H1 (cell line): ENCODE results near the gene HDAC9. TPM values are rescaled to one million over a fixed set of nuclear protein-coding genes. Genes with fewer than 3 reads are reported as not detected.

Source experiments
- KDM1A ChIP-seq: fragments of 200-600, 300-600 bp; sonication (generic); IDR thresholded peaks from 2 replicates; pipeline ENCODE4 v1.7.1; 2016; ENCODE audit warnings: mild to moderate bottlenecking, low read length, borderline replicate concordance
- RAD21 ChIP-seq, 2 experiments: IDR thresholded peaks in 1 of 2; conservative IDR thresholded peaks in 1 of 2; 2 replicates each; pipeline ENCODE4 v1.6.1; 2011; ENCODE audit warnings: low read depth in 2 of 2, low read length in 2 of 2, improper control_type of control experiment in 1 of 2, inconsistent platforms in 1 of 2, mild to moderate bottlenecking in 1 of 2, moderate library complexity in 1 of 2
- polyA plus RNA-seq, 7 experiments: library from polyadenylated mRNA; depleted of rRNA in 3 of 7; stranded (reverse) in 5 of 7; unstranded in 2 of 7; fragments of >200 nt in 5 of 7; fragments of 200-250 nt in 2 of 7; gene quantifications; 1 replicate in 5 of 7; 2 replicates in 1 of 7; 4 replicates in 1 of 7; pipeline versions ENCODE4 v1.2.1 to v1.2.3, GENCODE V29; 2011 to 2013; ENCODE audit warnings: missing spikeins in 2 of 7, mixed read lengths in 2 of 7
- total RNA-seq: library from RNA; stranded (reverse); fragmentation: NEBNext Ultra II Directional; extraction: Animal tissue kit (Norgen Biotek cat#: 25700); gene quantifications from 2 replicates; pipeline ENCODE4 v1.2.1, GENCODE V29; 2021

Gene HDAC9
- total and polyA plus RNA-seq, 2 of the 8 experiments (the other 6 are each of a cell fraction or from before 2014, with no cell fraction given): 9.5 to 13.1 TPM

DNA sequence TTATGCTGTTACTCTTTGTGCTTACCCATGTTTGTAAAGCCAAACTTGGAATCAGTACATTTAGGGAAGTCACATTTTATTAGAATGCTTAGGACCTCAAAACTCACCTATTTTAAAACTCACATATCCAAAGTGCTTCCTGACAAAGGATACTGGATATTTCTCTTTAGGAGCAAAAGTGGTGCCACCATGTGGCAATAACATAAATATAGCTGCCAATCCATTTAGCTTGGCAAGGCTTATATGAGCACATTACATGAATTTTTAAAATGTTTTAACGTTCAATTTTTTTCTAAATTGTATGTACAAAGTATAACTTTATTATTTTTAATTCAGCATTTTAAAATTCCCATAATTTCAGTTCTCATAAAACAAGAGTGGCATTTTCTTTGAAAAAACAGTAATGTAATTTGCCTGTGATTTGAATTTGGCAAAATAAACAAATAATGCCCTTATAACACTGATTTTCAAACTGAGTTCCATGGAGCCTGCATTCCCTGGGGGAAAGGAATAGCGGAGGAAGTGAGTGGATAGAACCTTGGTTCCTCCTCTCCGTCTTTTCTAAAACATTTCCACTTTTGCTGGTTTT, 75.4 kb downstream of the HDAC9 start (continued):
- TF ChIP-seq KDM1A (no peak), RAD21 (IDR thresholded peaks at IDR 0.05 in 1 of 2, conservative IDR thresholded peaks at IDR 0.05 in 1 of 2; ENCODE audit: low read depth in 2 of 2, low read length in 2 of 2) (peak; percentile 57 to 59)
